Body of pancreas (tissue), 4 donors: ENCODE data around the gene ANKRD33B.

ENCODE experiments used
- POLR2A ChIP-seq, 3 donors: fragments of 450-650 bp; IDR thresholded peaks; one replicate each; pipeline ENCODE4 v1.6.1; 2016; ENCODE audit warnings: antibody characterized with exemption in 3 of 3, mild to moderate bottlenecking in 2 of 3
- TF ChIP-seq, protein P1 (sequence below), 7 experiments: fragments of 450-650 bp in 4 of 7; fragments of 200-600 bp in 3 of 7; sonication (generic) in 3 of 7; IDR thresholded peaks; one replicate each; pipeline ENCODE4 v1.5.1; 2016 to 2019; ENCODE audit warnings: antibody characterized with exemption in 7 of 7

DNA sequence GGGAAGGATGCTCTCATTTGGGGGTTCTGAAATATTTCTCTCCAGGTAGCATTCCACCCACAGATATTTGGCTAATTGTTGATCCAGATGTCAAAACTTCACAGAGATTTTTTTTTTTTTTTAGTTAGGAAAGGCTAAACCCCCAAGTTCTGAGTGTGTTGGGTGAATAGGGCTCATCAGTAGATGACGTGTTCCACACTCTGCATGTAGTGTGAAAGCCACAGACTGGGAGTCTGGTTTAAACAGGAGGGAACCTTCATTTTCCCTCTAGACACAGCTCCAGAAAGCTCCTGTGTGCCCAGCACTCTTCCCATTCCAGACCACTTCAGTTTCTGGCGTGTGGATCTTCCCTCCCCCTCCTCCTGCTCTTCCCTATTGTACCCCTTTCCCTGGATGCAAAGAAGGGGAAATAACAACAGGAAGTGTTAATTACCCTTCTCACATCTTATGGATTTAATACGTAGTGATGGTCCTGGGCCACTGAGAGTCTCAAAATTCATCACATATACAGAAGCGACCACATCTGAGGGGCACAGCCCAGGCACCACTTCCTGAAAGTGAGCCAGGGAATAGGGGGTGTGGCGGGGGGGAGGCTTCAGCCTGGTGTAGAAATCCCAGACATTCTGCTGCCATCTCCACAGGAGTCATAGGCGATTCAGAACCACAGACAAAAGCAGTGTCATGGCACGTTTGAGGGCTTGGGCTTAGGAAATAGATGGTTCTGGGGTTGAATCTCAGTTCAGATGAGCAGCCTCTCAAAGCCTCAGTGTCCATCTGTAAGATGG lies 132.1 kb downstream of the ANKRD33B start:
- TF ChIP-seq, protein P1, sequence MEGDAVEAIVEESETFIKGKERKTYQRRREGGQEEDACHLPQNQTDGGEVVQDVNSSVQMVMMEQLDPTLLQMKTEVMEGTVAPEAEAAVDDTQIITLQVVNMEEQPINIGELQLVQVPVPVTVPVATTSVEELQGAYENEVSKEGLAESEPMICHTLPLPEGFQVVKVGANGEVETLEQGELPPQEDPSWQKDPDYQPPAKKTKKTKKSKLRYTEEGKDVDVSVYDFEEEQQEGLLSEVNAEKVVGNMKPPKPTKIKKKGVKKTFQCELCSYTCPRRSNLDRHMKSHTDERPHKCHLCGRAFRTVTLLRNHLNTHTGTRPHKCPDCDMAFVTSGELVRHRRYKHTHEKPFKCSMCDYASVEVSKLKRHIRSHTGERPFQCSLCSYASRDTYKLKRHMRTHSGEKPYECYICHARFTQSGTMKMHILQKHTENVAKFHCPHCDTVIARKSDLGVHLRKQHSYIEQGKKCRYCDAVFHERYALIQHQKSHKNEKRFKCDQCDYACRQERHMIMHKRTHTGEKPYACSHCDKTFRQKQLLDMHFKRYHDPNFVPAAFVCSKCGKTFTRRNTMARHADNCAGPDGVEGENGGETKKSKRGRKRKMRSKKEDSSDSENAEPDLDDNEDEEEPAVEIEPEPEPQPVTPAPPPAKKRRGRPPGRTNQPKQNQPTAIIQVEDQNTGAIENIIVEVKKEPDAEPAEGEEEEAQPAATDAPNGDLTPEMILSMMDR (IDR thresholded peaks at IDR 0.05), result no peak
- TF ChIP-seq POLR2A (IDR thresholded peaks at IDR 0.05), result no peak
